ENCODE measurements around the gene UPF1. TPM values are rescaled to one million over a fixed set of nuclear protein-coding genes. Genes with fewer than 3 reads are reported as not detected.
A peak's percentile ranks its signal among the peaks of the same experiment; 100 is the strongest.

Gene UPF1
- total and polyA plus RNA-seq, 5 experiments from 2014 or later: 7.5 to 112 (median 28.4) TPM

DNA sequence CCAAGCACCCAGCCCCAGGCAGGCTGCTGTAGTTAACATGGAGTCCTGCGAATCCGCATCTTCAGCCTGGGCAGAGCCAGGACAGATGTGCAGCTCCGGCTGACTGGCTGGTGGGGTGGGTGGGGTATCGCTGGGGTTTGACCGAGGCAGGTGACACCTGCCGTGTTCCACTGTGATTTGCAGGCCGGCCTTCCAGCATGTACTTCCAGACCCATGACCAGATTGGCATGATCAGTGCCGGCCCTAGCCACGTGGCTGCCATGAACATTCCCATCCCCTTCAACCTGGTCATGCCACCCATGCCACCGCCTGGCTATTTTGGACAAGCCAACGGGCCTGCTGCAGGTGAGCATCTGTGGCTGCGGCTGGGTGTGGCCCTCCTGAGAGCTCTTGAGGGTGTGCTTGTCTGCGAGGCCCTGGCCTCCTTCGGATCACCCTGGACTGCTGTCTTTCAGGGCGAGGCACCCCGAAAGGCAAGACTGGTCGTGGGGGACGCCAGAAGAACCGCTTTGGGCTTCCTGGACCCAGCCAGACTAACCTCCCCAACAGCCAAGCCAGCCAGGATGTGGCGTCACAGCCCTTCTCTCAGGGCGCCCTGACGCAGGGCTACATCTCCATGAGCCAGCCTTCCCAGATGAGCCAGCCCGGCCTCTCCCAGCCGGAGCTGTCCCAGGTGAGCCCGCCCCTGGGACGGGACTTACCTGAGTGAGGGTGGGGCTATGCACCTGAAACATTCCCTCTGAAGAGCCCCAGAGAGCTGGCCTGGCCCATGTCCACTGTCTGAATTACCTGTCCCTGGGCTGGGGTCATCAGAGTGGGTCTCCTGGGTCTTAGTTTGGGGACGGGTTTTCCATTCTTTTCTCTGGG, 33.6 kb downstream of the UPF1 start:
- Mint-ChIP-seq H3K27ac (peak overlapping the region in 1 of 10 donors; percentile 48), H3K4me1 (peaks cover 0 to 2% (median 2%) of the 10 kb centered on the region in 4 donors), H3K4me3 (no peak overlapping the region), H3K9me3 (no peaks in the 10 kb centered on the region), H3K27me3 (no peaks in the 10 kb centered on the region), H3K36me3 (peaks cover 0 to 69% (median 3%) of the 10 kb centered on the region in 3 donors)
- DNase-seq (no peak), ATAC-seq (no peak)
- POLR2A ChIA-PET: no interaction called here

GRCh38 chr19:18865973-18866799, 34.4 kb downstream of the UPF1 start:
- Mint-ChIP-seq H3K4me3 (no peak overlapping the region), H3K36me3 (peaks cover 0 to 61% (median 3%) of the 10 kb centered on the region in 3 donors)

DNA sequence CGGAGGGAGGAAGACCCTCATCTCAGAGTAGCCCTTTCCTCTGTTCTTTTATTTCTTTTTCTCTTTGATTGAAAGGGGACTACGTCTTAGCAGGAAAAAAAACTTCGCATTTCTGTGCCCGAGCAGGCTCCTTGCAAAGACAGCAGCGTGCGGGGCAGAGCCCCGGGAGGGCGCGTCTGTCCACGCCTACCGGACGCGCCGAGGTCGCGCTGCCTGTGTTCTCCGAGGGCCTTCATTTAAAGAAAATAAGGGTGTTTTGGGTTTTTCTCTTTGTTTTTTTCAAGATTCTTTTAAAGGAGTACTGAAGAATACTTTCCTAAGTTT, 35.0 kb downstream of the UPF1 start:
- DNase-seq: no peak
- H3K27ac Mint-ChIP-seq: peak overlapping the region in 1 of 10 donors; percentile 13
- H3K27me3 Mint-ChIP-seq: peaks cover 0 to 13% (median 3%) of the 10 kb centered on the region in 5 donors
- POLR2A ChIA-PET: interaction anchor here (0.6 kb wide), 3 partner anchors 22 to 455 kb away, joined by 3 to 7 read pairs (median 3); no protein-coding TSS in a partner anchor
- ATAC-seq: no peak
- peaks cover 7 to 11% (median 9%) of the 10 kb centered on the region in 4 donors for H3K4me1 Mint-ChIP-seq
- no peak overlapping the region for H3K4me3 Mint-ChIP-seq
- no peaks in the 10 kb centered on the region for H3K9me3 Mint-ChIP-seq
- peaks cover 0 to 55% (median 1%) of the 10 kb centered on the region in 3 donors for H3K36me3 Mint-ChIP-seq

More at GRCh38 chr19:18865973-18866799, 34.4 kb downstream of the UPF1 start:
- ATAC-seq: peak; percentile 80 to 84
- peaks cover 0 to 8% (median 0%) of the 10 kb centered on the region in 5 donors for H3K27me3 Mint-ChIP-seq
- peaks cover 4 to 8% (median 6%) of the 10 kb centered on the region in 4 donors for H3K4me1 Mint-ChIP-seq
- peak in 9 of 10 donors; percentile 16 to 72 (median 59) for DNase-seq
- POLR2A ChIA-PET: interaction anchor here (0.6 kb wide), 1 partner anchor 454 kb away, joined by 7 read pairs; no protein-coding TSS in a partner anchor
- peak overlapping the region in 1 of 10 donors; percentile 48 for H3K27ac Mint-ChIP-seq
- H3K9me3 Mint-ChIP-seq: no peaks in the 10 kb centered on the region

- ATAC-seq (no peak), DNase-seq (no peak)
- no peaks in the 10 kb centered on the region for H3K9me3 Mint-ChIP-seq
- peak overlapping the region in 2 of 10 donors; percentile 13 to 18 for H3K27ac Mint-ChIP-seq
- peaks cover 9 to 15% (median 12%) of the 10 kb centered on the region in 4 donors for H3K4me1 Mint-ChIP-seq
- H3K27me3 Mint-ChIP-seq: peaks cover 0 to 16% (median 3%) of the 10 kb centered on the region in 5 donors
- peaks cover 0 to 51% (median 1%) of the 10 kb centered on the region in 3 donors for H3K36me3 Mint-ChIP-seq
- H3K4me3 Mint-ChIP-seq: no peak overlapping the region
- POLR2A ChIA-PET: interaction anchor here (0.6 kb wide), 2 partner anchors 21 to 226 kb away, joined by 3 read pairs; no protein-coding TSS in a partner anchor
Observed at GRCh38 chr19:18867199-18867598, 35.4 kb downstream of the UPF1 start.

DNA sequence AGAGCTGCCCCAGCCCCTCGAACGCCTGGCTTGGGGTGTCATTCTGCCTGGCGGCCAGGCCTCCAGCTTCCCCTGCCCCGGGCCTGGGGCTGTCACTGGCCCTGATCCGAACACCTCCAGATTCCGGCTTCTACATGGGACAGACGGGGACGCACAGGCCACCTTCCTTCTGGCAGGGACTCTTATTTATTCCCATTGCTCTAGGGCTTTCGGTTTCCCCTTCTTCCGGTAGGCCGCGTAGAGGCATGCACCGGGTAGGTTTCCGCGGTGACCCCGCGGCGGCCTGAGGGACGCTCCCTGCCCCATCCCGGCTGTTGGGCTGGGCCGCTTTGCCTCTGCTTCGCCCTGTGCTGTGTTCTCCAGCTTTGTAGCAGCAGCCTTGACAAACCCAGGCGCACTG, 36.0 kb downstream of the UPF1 start:
- peaks cover 0 to 45% (median 1%) of the 10 kb centered on the region in 3 donors for H3K36me3 Mint-ChIP-seq
- H3K9me3 Mint-ChIP-seq: no peaks in the 10 kb centered on the region
- peak overlapping the region in 1 of 10 donors; percentile 86 for H3K27ac Mint-ChIP-seq
- H3K4me1 Mint-ChIP-seq: peaks cover 9 to 15% (median 14%) of the 10 kb centered on the region in 4 donors
- POLR2A ChIA-PET: interaction anchor here (0.6 kb wide), 1 partner anchor 227 kb away, joined by 3 read pairs; no protein-coding TSS in a partner anchor
- ATAC-seq (no peak), DNase-seq (no peak)
- H3K4me3 Mint-ChIP-seq: peak overlapping the region in 1 of 10 donors; percentile 54
- H3K27me3 Mint-ChIP-seq: peaks cover 0 to 16% (median 3%) of the 10 kb centered on the region in 5 donors

DNA sequence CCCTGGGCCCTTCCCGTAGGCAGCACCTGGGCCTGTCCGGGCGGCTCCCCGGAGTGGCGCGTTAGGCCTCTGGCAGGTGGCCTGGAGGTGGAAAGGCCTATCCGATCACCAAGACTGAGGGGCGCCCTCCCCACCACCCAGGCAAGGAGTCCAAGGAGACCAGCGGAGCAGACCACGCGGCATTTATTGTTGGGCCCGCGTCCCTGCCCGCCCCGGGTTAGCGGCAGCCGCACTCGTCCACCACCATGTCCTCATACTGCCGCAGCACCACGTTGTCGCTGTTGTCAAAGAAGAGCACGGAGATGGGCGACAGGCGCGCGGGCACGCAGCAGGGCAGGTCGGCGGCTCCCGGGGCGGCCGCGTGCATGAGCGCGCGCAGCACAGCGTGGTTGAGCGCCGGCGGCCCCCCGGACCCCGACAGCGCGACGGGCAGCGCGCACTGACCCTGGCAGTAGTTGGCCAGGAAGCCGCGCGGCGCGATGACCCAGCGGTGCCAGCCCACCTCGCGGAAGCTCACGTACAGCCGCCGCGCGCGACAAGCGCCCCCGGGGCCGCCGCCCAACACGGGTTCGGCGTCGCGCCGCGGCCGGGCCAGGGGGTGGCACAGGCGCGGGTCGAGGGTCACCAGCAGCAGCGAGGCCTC, 36.7 kb downstream of the UPF1 start:
- DNase-seq (no peak), ATAC-seq (no peak)
- Mint-ChIP-seq H3K4me3 (peak overlapping the region in 2 of 10 donors; percentile 25 to 48), H3K27ac (peak overlapping the region in 1 of 10 donors; percentile 49), H3K36me3 (peaks cover 0 to 39% (median 1%) of the 10 kb centered on the region in 3 donors), H3K27me3 (peaks cover 0 to 16% (median 3%) of the 10 kb centered on the region in 5 donors), H3K4me1 (peaks cover 12 to 19% (median 14%) of the 10 kb centered on the region in 4 donors), H3K9me3 (peaks cover 0 to 2% (median 0%) of the 10 kb centered on the region in 9 donors)
- POLR2A ChIA-PET: no interaction called here

- Mint-ChIP-seq H3K27ac (no peak overlapping the region), H3K36me3 (peaks cover 0 to 33% (median 1%) of the 10 kb centered on the region in 3 donors), H3K4me1 (peaks cover 12 to 19% (median 14%) of the 10 kb centered on the region in 4 donors), H3K9me3 (peaks cover 0 to 2% (median 0%) of the 10 kb centered on the region in 9 donors), H3K27me3 (peaks cover 0 to 16% (median 3%) of the 10 kb centered on the region in 5 donors), H3K4me3 (peak overlapping the region in 1 of 10 donors; percentile 13)
- DNase-seq (no peak), ATAC-seq (peak in 1 of 2 donors; percentile 8)
- POLR2A ChIA-PET: no interaction called here
Observed at GRCh38 chr19:18869023-18869618, 37.4 kb downstream of the UPF1 start.

DNA sequence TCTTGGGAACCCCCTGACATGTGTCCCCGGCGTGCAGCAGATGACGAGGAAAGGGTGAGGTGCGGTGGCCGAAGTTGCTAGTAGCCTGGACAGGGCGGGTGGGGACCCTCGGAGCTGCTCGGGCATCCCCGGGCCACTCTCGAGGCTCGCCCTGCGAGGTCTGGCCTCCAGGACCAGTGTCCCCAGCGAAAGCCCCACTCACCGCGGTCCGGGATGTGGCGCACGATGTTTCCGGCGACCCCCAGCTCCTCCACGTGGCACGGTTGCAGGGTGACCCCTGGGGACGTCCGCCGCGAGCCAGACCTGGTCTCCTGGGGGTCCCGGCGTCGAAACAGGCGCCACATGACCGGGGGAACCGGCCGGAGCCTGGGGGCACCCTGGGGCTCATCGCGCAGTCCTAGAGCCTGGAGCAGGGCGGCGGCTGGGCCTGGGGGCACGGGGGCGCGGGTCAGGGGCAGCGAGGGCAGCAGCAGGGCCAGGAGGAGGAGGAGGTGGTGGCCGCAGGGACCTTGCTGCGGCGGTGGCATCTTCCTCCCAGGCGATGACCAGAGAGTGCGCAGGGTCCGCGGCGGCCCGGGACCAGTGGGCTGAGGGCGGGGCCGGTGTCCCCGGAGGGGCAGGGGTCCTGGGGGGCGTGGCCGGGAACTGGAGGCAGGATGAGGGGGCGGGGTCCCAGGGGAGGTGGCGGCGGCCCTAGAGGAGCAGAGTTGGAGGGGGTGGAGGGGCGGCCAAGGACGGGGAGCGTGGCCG, 38.2 kb downstream of the UPF1 start:
- DNase-seq (no peak), ATAC-seq (peak in 1 of 2 donors; percentile 8)
- Mint-ChIP-seq H3K4me1 (peaks cover 13 to 19% (median 14%) of the 10 kb centered on the region in 4 donors), H3K27me3 (peaks cover 0 to 16% (median 3%) of the 10 kb centered on the region in 5 donors), H3K4me3 (peak overlapping the region in 1 of 10 donors; percentile 66), H3K9me3 (peaks cover 0 to 2% (median 0%) of the 10 kb centered on the region in 9 donors), H3K36me3 (peaks cover 0 to 25% (median 0%) of the 10 kb centered on the region in 3 donors), H3K27ac (no peak overlapping the region)
- POLR2A ChIA-PET: no interaction called here

GRCh38 chr19:18870531-18871172, 38.9 kb downstream of the UPF1 start:
- ATAC-seq: no peak
- peaks cover 13 to 19% (median 14%) of the 10 kb centered on the region in 4 donors for H3K4me1 Mint-ChIP-seq
- POLR2A ChIA-PET: interaction anchor here (0.6 kb wide), 1 partner anchor 20 kb away, joined by 4 read pairs; no protein-coding TSS in a partner anchor

DNA sequence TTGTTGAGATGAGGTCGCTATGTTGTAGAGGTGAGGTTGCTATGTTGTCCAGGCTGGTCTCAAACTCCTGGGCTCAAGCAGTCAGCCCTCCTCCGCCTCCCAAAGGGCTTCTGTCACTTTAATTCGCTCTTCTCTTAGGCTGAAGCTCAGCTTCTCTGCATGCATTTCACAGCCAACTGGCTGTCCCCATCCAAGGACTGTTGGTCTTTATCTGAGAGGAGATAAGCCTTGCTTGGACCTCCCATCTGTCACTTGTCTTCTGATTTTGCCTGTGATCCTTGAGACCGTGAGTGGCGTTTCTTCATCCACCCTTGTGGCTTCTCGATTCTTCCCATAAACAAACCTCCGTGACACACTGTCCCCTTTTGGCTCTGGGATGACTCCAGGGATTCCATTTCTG, 39.8 kb downstream of the UPF1 start:
- POLR2A ChIA-PET: interaction anchor here (0.6 kb wide), 1 partner anchor 19 kb away, joined by 4 read pairs; no protein-coding TSS in a partner anchor

More at GRCh38 chr19:18870531-18871172, 38.9 kb downstream of the UPF1 start:
- Mint-ChIP-seq H3K27me3 (peaks cover 0 to 16% (median 3%) of the 10 kb centered on the region in 5 donors), H3K36me3 (peaks cover 0 to 18% (median 0%) of the 10 kb centered on the region in 3 donors), H3K27ac (peak overlapping the region in 3 of 10 donors; percentile 56 to 83 (median 78)), H3K9me3 (peaks cover 0 to 2% (median 0%) of the 10 kb centered on the region in 9 donors), H3K4me3 (peak overlapping the region in 9 of 10 donors; percentile 6 to 68 (median 47))
- no peak for DNase-seq

More for the DNA sequence above, 39.8 kb downstream of the UPF1 start:
- peaks cover 13 to 19% (median 14%) of the 10 kb centered on the region in 4 donors for H3K4me1 Mint-ChIP-seq
- H3K4me3 Mint-ChIP-seq: peak overlapping the region in 4 of 10 donors; percentile 15 to 52 (median 38)
- ATAC-seq (no peak), DNase-seq (no peak)
- H3K36me3 Mint-ChIP-seq: peaks cover 0 to 10% (median 0%) of the 10 kb centered on the region in 3 donors
- peaks cover 0 to 2% (median 0%) of the 10 kb centered on the region in 9 donors for H3K9me3 Mint-ChIP-seq
- H3K27ac Mint-ChIP-seq: peak overlapping the region in 1 of 10 donors; percentile 9
- peaks cover 0 to 16% (median 3%) of the 10 kb centered on the region in 5 donors for H3K27me3 Mint-ChIP-seq

All from naive thymus-derived CD8-positive, alpha-beta T cell (primary cell).